ENCODE measurements around the gene TOE1. TPM values are rescaled to one million over a fixed set of nuclear protein-coding genes. Genes with fewer than 3 reads are reported as not detected.
"Not testable (repeated sequence)": the region's sequence is repeated elsewhere in the genome, so short reads cannot be mapped to it uniquely, and the experiment has no call there.

The TOE1 gene
- 10 to 100 TPM; 51.4 to 52.5 TPM for total RNA-seq
- 48.1 to 61.6 reads per million in 2 donors for total RNA-seq

DNA sequence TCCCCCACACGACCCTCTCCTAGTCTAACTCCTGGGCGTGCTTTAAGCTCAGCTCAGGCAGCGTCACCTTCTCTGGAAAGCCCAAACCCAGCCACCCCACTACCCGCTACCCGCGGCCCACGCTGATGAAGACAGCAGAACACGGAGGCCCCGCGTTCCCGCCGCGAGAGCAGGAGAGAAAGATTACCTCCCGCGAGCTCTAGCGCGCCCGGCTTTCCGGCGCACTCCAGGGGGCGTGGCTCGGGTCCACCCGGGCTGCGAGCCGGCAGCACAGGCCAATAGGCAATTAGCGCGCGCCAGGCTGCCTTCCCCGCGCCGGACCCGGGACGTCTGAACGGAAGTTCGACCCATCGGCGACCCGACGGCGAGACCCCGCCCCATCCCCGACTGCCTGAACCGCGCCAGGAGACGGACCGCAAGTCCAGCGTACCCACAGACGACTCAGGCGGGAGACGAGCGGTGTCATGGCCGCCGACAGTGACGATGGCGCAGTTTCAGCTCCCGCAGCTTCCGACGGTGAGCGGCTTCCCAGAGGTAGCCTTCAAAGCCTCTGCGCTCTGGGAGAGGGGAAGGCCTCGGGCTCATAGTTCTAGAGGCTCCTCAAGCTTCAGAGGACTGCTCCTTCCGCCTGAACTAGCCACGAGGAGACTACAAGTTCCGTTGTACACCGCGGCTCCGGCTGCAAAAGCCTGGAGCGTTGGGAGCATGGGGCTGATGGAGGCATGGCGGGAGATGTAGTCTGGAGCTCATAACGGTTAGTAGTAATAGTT lies at the start of gene TOE1, which contains the start of gene MUTYH:
TOE1 (plus strand) TSS at position 382 of the 770 bp plus-strand sequence; CDS start at position 465, 83 bp downstream.
MUTYH (minus strand) TSS at position 652 of the 770 bp plus-strand sequence. CDS start 5,935 bp downstream, outside the sequence.
- no peaks in the 10 kb centered on the region for H3K9me3 ChIP-seq (ENCODE audit: control insufficient read depth, low read length, poor library complexity, severe bottlenecking)
- Mint-ChIP-seq H3K27me3 (no peaks in the 10 kb centered on the region), H3K36me3 (ENCODE audit: low read depth) (peaks cover 3% of the 10 kb centered on the region), H3K27ac (peak within 1 kb of the TSS; percentile 100), H3K4me3 (peak within 1 kb of the TSS; percentile 100), H3K4me1 (peaks cover 47% of the 10 kb centered on the region)
- ATAC-seq (peak; percentile 86), DNase-seq (peak; percentile 85 to 86 (median 85))

DNA sequence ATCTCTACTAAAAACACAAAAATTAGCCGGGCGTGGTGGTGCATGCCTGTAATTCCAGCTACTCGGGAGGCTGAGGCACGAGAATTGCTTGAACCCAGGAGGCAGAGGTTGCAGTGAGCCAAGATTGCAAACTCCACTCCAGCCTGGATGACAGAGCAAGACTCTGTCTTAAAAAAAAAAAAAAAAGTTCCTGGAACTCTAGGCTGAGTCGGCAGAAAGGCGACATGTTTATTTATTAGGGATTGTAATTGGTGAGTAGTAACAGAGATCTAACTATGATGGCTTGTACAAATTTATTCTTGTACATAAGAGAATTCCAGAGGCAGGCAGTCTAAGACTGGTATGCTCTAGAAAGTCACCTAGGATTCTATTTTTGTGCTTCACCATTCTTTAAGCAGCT lies 49.0 kb upstream of the TOE1 start:
- peak overlapping the region; percentile 43 for H3K27ac Mint-ChIP-seq
- DNase-seq; H3K9me3 ChIP-seq (ENCODE audit: control insufficient read depth, low read length, poor library complexity, severe bottlenecking); H3K4me1 Mint-ChIP-seq; H3K36me3 Mint-ChIP-seq (ENCODE audit: low read depth); H3K27me3 Mint-ChIP-seq; H3K4me3 Mint-ChIP-seq; ATAC-seq: not testable (repeated sequence)

GRCh38 chr1:45291716-45292115 lies 48.3 kb upstream of the TOE1 start:
- H3K27ac Mint-ChIP-seq: peak overlapping the region; percentile 43
- no peak overlapping the region for H3K4me3 Mint-ChIP-seq
- peaks cover 3% of the 10 kb centered on the region for H3K4me1 Mint-ChIP-seq
- no peaks in the 10 kb centered on the region for H3K9me3 ChIP-seq (ENCODE audit: control insufficient read depth, low read length, poor library complexity, severe bottlenecking)
- ATAC-seq (no peak), DNase-seq (no peak)
- no peaks in the 10 kb centered on the region for H3K27me3 Mint-ChIP-seq
- H3K36me3 Mint-ChIP-seq (ENCODE audit: low read depth): no peaks in the 10 kb centered on the region

GRCh38 chr1:45297666-45298356 lies 42.2 kb upstream of the TOE1 start:
- H3K36me3 Mint-ChIP-seq (ENCODE audit: low read depth): no peaks in the 10 kb centered on the region
- no peak overlapping the region for H3K27ac Mint-ChIP-seq
- no peak for ATAC-seq
- H3K4me3 Mint-ChIP-seq: no peak overlapping the region
- H3K9me3 ChIP-seq (ENCODE audit: control insufficient read depth, low read length, poor library complexity, severe bottlenecking): no peaks in the 10 kb centered on the region
- no peaks in the 10 kb centered on the region for H3K27me3 Mint-ChIP-seq
- no peak for DNase-seq
- H3K4me1 Mint-ChIP-seq: peaks cover 9% of the 10 kb centered on the region

DNA sequence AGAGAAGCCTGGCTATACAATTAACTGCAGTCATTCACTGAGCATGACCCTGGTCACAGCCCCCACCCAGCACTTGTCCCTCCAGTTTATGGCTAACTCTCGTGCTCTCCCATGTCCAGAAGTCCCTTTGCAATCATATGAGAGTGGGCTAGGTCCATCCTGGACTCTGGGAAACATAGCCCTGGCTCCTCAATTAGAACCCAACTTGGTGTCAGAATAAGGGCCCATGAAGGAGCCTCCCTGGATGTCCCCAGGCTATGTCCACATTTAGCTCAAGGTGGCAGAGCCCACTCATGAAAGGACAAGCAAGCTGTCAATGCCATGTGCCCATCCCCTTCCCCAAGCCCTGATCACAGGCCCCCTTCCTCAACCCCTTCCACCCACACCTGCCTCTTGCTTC lies 40.7 kb upstream of the TOE1 start:
- H3K9me3 ChIP-seq (ENCODE audit: control insufficient read depth, low read length, poor library complexity, severe bottlenecking): no peaks in the 10 kb centered on the region
- DNase-seq (no peak), ATAC-seq (no peak)
- no peak overlapping the region for H3K4me3 Mint-ChIP-seq
- H3K27me3 Mint-ChIP-seq: no peaks in the 10 kb centered on the region
- H3K36me3 Mint-ChIP-seq (ENCODE audit: low read depth): no peaks in the 10 kb centered on the region
- no peak overlapping the region for H3K27ac Mint-ChIP-seq
- H3K4me1 Mint-ChIP-seq: peaks cover 12% of the 10 kb centered on the region

DNA sequence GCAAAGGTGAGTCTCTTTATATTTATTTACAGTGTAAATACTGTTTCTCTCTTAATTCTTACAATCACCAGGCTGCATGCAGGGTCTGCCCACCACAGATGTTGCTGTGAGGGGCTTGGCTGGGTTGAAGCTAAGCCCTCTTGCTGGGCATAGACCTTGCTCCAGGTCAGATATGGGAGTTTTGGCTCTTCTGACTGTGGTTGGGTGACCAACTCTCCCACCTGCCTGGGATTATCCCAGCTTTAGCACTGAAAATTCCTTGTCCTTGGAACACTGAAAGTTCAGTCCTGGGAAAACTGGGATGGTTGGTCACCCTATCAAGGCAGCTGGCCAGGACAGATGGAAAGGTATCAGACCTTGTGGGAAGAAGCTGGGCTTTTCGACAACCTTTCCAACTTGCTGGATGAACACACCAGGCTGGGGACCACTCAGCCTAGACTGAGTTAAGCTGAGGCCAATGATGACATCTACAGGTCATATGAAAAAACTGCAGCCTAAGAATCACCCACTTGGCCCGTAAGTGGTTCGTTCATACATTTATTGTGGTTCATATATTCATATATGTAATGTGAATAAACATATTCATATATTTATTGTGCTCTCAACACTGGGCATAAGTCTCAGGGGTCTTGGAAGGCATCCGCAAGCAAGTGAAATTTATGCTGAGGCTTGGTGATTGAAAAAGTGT lies 39.8 kb upstream of the TOE1 start:
- peaks cover 17% of the 10 kb centered on the region for H3K4me1 Mint-ChIP-seq
- H3K36me3 Mint-ChIP-seq (ENCODE audit: low read depth): no peaks in the 10 kb centered on the region
- H3K27ac Mint-ChIP-seq: peak overlapping the region; percentile 66
- H3K9me3 ChIP-seq (ENCODE audit: control insufficient read depth, low read length, poor library complexity, severe bottlenecking): no peaks in the 10 kb centered on the region
- H3K27me3 Mint-ChIP-seq: no peaks in the 10 kb centered on the region
- no peak for ATAC-seq
- H3K4me3 Mint-ChIP-seq: no peak overlapping the region
- peak in 1 of 3 donors; percentile 9 for DNase-seq

GRCh38 chr1:45300669-45300997 lies 39.3 kb upstream of the TOE1 start:
- DNase-seq (no peak), ATAC-seq (no peak)
- no peaks in the 10 kb centered on the region for H3K36me3 Mint-ChIP-seq (ENCODE audit: low read depth)
- H3K27me3 Mint-ChIP-seq: no peaks in the 10 kb centered on the region
- H3K9me3 ChIP-seq (ENCODE audit: control insufficient read depth, low read length, poor library complexity, severe bottlenecking): no peaks in the 10 kb centered on the region
- H3K27ac Mint-ChIP-seq: peak overlapping the region; percentile 66
- H3K4me1 Mint-ChIP-seq: peaks cover 21% of the 10 kb centered on the region
- H3K4me3 Mint-ChIP-seq: no peak overlapping the region

DNA sequence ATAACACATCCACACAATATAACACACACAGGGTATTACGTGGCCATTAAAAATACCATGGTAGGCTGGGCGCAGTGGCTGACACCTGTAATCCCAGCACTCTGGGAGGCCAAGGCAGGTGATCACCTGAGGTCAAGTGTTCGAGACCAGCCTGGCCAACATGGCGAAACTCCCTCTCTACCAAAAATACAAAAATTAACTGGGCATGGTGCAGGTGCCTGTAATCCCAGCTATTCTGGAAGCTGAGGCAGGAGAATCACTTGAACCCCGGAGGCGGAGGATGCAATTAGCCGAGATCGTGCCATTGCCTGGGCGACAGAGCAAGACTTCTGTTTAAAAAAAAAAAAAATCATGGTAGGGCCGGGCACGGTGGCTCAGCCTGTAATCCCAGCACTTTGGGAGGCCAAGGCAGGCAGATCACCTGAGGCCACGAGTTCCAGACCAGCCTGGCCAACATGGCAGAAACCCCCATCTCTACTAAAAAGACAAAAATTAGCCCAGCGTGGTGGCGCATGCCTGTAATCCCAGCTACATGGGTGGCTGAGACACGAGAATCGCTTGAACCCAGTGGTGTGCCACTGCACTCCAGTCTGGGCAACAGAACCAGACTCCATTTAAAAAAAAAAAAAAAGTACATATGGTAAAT lies 37.3 kb upstream of the TOE1 start:
- H3K4me3 Mint-ChIP-seq: peak overlapping the region; percentile 69
- DNase-seq (no peak), ATAC-seq (no peak)
- peaks cover 2% of the 10 kb centered on the region for H3K36me3 Mint-ChIP-seq (ENCODE audit: low read depth)
- no peaks in the 10 kb centered on the region for H3K9me3 ChIP-seq (ENCODE audit: control insufficient read depth, low read length, poor library complexity, severe bottlenecking)
- H3K4me1 Mint-ChIP-seq: peaks cover 24% of the 10 kb centered on the region
- H3K27ac Mint-ChIP-seq: peak overlapping the region; percentile 59
- no peaks in the 10 kb centered on the region for H3K27me3 Mint-ChIP-seq

GRCh38 chr1:45303520-45304310 lies 36.3 kb upstream of the TOE1 start:
- H3K4me1 Mint-ChIP-seq: peaks cover 24% of the 10 kb centered on the region
- peak overlapping the region; percentile 87 for H3K27ac Mint-ChIP-seq
- H3K4me3 Mint-ChIP-seq: peak overlapping the region; percentile 90
- peak; percentile 87 for ATAC-seq
- no peaks in the 10 kb centered on the region for H3K27me3 Mint-ChIP-seq
- no peaks in the 10 kb centered on the region for H3K9me3 ChIP-seq (ENCODE audit: control insufficient read depth, low read length, poor library complexity, severe bottlenecking)
- DNase-seq: peak; percentile 86 to 98 (median 96)
- peaks cover 2% of the 10 kb centered on the region for H3K36me3 Mint-ChIP-seq (ENCODE audit: low read depth)

GRCh38 chr1:45304311-45305081 lies 35.5 kb upstream of the TOE1 start:
- ATAC-seq: no peak
- no peak for DNase-seq

DNA sequence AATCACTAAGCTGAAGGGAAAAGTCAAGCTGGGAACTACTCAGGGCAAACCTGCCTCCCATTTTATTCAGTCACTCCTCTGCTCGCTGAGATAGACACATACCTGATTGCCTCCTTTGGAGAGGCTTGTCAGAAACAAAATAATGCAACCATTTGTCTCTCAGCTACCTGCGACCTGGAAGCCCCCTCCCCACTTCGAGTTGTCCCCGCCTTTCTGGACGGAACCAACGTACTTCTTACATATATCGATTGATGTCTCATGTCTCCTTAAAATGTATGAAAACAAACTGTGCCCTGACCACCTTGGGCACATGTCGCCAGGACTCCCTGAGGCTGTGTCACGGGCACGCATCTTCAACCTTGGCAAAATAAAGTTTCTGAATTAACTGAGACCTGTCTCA lies 34.7 kb upstream of the TOE1 start:
- DNase-seq: no peak
- H3K4me3 Mint-ChIP-seq: peak overlapping the region; percentile 70
- no peaks in the 10 kb centered on the region for H3K9me3 ChIP-seq (ENCODE audit: control insufficient read depth, low read length, poor library complexity, severe bottlenecking)
- peak overlapping the region; percentile 45 for H3K27ac Mint-ChIP-seq
- no peak for ATAC-seq
- peaks cover 2% of the 10 kb centered on the region for H3K36me3 Mint-ChIP-seq (ENCODE audit: low read depth)
- no peaks in the 10 kb centered on the region for H3K27me3 Mint-ChIP-seq
- peaks cover 24% of the 10 kb centered on the region for H3K4me1 Mint-ChIP-seq

More at GRCh38 chr1:45304311-45305081, 35.5 kb upstream of the TOE1 start:
- Mint-ChIP-seq H3K36me3 (ENCODE audit: low read depth) (peaks cover 2% of the 10 kb centered on the region), H3K27me3 (no peaks in the 10 kb centered on the region), H3K4me1 (peaks cover 24% of the 10 kb centered on the region), H3K27ac (peak overlapping the region; percentile 87), H3K4me3 (peak overlapping the region; percentile 90)
- no peaks in the 10 kb centered on the region for H3K9me3 ChIP-seq (ENCODE audit: control insufficient read depth, low read length, poor library complexity, severe bottlenecking)

- DNase-seq: no peak
- H3K27ac Mint-ChIP-seq: peak overlapping the region; percentile 45
Observed at GRCh38 chr1:45306319-45306718, 33.7 kb upstream of the TOE1 start.

More at GRCh38 chr1:45306319-45306718, 33.7 kb upstream of the TOE1 start:
- Mint-ChIP-seq H3K4me3 (no peak overlapping the region), H3K4me1 (peaks cover 22% of the 10 kb centered on the region), H3K27me3 (no peaks in the 10 kb centered on the region), H3K36me3 (ENCODE audit: low read depth) (peaks cover 2% of the 10 kb centered on the region)
- ATAC-seq: no peak
- H3K9me3 ChIP-seq (ENCODE audit: control insufficient read depth, low read length, poor library complexity, severe bottlenecking): no peaks in the 10 kb centered on the region
